ENCODE results near the gene PIGN. TPM values are rescaled to one million over a fixed set of nuclear protein-coding genes. Genes with fewer than 3 reads are reported as not detected.

PIGN gene
- polyA plus RNA-seq, 1 donor from 2014 or later = 8.7 TPM

DNA sequence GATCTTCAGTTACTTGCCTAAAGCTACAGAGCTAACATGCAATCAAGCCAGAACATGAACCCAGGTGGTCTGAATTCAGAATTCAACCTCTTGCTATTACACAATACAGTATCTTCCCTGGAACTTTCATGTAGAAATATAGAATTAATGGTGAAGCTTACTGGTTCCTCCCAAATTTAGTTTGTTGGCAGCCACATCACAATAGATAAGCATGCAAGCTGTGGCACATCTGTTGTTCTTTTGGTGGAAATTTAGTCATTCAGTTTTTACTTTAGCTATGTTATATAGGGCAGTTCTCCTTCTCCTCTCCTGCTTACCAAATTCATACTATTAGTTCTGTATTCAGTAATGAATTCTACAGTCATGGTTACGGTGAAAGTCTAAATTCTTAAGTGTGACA lies 193.0 kb downstream of the PIGN start:
- H3K36me3 ChIP-seq (ENCODE audit: insufficient read depth, low read length) = no peaks in the 10 kb centered on the region
- H3K4me3 ChIP-seq (ENCODE audit: low read length) = no peak overlapping the region
- H2AFZ ChIP-seq (ENCODE audit: low read depth, low read length) = no peak overlapping the region
- H3K27me3 ChIP-seq (ENCODE audit: insufficient read depth, low read depth, low read length) = no peaks in the 10 kb centered on the region
- H3K9me2 ChIP-seq (ENCODE audit: insufficient read depth, low read length) = no peaks in the 10 kb centered on the region
- H4K20me1 ChIP-seq (ENCODE audit: insufficient read depth) = no peaks in the 10 kb centered on the region
- no peaks in the 10 kb centered on the region for H3F3A ChIP-seq (ENCODE audit: insufficient read depth, low read length, poor library complexity, severe bottlenecking)
- H3K79me2 ChIP-seq (replicated peaks; ENCODE audit: insufficient read depth, low read length) = no peaks in the 10 kb centered on the region
- no peak overlapping the region for H3K9ac ChIP-seq (ENCODE audit: low read length)
- no peaks in the 10 kb centered on the region for H3K9me3 ChIP-seq (ENCODE audit: low read length)
- TF ChIP-seq, protein P1, sequence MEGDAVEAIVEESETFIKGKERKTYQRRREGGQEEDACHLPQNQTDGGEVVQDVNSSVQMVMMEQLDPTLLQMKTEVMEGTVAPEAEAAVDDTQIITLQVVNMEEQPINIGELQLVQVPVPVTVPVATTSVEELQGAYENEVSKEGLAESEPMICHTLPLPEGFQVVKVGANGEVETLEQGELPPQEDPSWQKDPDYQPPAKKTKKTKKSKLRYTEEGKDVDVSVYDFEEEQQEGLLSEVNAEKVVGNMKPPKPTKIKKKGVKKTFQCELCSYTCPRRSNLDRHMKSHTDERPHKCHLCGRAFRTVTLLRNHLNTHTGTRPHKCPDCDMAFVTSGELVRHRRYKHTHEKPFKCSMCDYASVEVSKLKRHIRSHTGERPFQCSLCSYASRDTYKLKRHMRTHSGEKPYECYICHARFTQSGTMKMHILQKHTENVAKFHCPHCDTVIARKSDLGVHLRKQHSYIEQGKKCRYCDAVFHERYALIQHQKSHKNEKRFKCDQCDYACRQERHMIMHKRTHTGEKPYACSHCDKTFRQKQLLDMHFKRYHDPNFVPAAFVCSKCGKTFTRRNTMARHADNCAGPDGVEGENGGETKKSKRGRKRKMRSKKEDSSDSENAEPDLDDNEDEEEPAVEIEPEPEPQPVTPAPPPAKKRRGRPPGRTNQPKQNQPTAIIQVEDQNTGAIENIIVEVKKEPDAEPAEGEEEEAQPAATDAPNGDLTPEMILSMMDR (IDR thresholded peaks at IDR 0.05; ENCODE audit: poor library complexity, severe bottlenecking) = no peak
- TF ChIP-seq, protein P2, sequence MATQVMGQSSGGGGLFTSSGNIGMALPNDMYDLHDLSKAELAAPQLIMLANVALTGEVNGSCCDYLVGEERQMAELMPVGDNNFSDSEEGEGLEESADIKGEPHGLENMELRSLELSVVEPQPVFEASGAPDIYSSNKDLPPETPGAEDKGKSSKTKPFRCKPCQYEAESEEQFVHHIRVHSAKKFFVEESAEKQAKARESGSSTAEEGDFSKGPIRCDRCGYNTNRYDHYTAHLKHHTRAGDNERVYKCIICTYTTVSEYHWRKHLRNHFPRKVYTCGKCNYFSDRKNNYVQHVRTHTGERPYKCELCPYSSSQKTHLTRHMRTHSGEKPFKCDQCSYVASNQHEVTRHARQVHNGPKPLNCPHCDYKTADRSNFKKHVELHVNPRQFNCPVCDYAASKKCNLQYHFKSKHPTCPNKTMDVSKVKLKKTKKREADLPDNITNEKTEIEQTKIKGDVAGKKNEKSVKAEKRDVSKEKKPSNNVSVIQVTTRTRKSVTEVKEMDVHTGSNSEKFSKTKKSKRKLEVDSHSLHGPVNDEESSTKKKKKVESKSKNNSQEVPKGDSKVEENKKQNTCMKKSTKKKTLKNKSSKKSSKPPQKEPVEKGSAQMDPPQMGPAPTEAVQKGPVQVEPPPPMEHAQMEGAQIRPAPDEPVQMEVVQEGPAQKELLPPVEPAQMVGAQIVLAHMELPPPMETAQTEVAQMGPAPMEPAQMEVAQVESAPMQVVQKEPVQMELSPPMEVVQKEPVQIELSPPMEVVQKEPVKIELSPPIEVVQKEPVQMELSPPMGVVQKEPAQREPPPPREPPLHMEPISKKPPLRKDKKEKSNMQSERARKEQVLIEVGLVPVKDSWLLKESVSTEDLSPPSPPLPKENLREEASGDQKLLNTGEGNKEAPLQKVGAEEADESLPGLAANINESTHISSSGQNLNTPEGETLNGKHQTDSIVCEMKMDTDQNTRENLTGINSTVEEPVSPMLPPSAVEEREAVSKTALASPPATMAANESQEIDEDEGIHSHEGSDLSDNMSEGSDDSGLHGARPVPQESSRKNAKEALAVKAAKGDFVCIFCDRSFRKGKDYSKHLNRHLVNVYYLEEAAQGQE (IDR thresholded peaks at IDR 0.05; ENCODE audit: borderline replicate concordance) = no peak
- TF ChIP-seq MXI1 (conservative IDR thresholded peaks at IDR 0.05; ENCODE audit: poor library complexity, severe bottlenecking) = no peak
- no peak for TF ChIP-seq TAF1 (IDR thresholded peaks at IDR 0.05; ENCODE audit: low read depth)
- no peak for TF ChIP-seq RAD21 (conservative IDR thresholded peaks at IDR 0.05)
- TF ChIP-seq EP300 (conservative IDR thresholded peaks at IDR 0.05; ENCODE audit: poor library complexity, severe bottlenecking) = no peak
- TF ChIP-seq POLR2AphosphoS5 (IDR thresholded peaks at IDR 0.05) = no peak
- TF ChIP-seq SMC3 (conservative IDR thresholded peaks at IDR 0.05; ENCODE audit: poor library complexity) = no peak
- no peak for TF ChIP-seq EZH2 (IDR thresholded peaks at IDR 0.05; ENCODE audit: borderline replicate concordance, insufficient read depth, low read length, poor library complexity, severe bottlenecking)
- H3K4me2 ChIP-seq (ENCODE audit: low read length) = no peak overlapping the region
- no peak overlapping the region for H3K27ac ChIP-seq (ENCODE audit: low read length)

DNA sequence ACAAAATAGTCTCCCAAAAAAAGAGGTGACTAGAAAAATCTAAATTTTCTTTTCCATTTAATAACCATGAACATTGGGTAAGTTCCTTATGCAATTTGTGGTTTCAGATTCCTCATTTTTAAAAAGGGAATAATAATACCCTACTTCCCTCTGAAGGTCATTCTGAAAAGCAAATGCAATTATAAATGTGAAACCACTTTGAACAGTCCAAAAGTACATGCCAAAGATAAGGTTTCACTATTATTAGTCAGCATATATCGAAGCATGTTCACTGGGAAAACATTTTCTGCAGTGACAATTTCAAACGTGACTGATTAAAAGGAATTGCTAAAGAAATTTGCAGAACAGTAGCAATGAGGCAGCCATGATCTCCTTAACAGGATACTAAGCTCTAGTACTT lies 193.9 kb downstream of the PIGN start:
- H3F3A ChIP-seq (ENCODE audit: insufficient read depth, low read length, poor library complexity, severe bottlenecking) = no peaks in the 10 kb centered on the region
- no peaks in the 10 kb centered on the region for H3K9me3 ChIP-seq (ENCODE audit: low read length)
- no peaks in the 10 kb centered on the region for H3K9me2 ChIP-seq (ENCODE audit: insufficient read depth, low read length)
- no peak overlapping the region for H3K9ac ChIP-seq (ENCODE audit: low read length)
- no peaks in the 10 kb centered on the region for H3K27me3 ChIP-seq (ENCODE audit: insufficient read depth, low read depth, low read length)
- no peaks in the 10 kb centered on the region for H3K79me2 ChIP-seq (replicated peaks; ENCODE audit: insufficient read depth, low read length)
- no peak overlapping the region for H3K4me3 ChIP-seq (ENCODE audit: low read length)
- H3K27ac ChIP-seq (ENCODE audit: low read length) = no peak overlapping the region
- H3K4me2 ChIP-seq (ENCODE audit: low read length) = no peak overlapping the region
- no peaks in the 10 kb centered on the region for H4K20me1 ChIP-seq (ENCODE audit: insufficient read depth)
- no peak overlapping the region for H2AFZ ChIP-seq (ENCODE audit: low read depth, low read length)
- TF ChIP-seq, protein P2 (IDR thresholded peaks at IDR 0.05; ENCODE audit: borderline replicate concordance) = no peak
- TF ChIP-seq POLR2AphosphoS5 (IDR thresholded peaks at IDR 0.05) = no peak
- TF ChIP-seq SMC3 (conservative IDR thresholded peaks at IDR 0.05; ENCODE audit: poor library complexity) = no peak
- no peak for TF ChIP-seq TAF1 (IDR thresholded peaks at IDR 0.05; ENCODE audit: low read depth)
- no peak for TF ChIP-seq RAD21 (conservative IDR thresholded peaks at IDR 0.05)
- TF ChIP-seq, protein P1 (IDR thresholded peaks at IDR 0.05; ENCODE audit: poor library complexity, severe bottlenecking) = no peak
- no peak for TF ChIP-seq EP300 (conservative IDR thresholded peaks at IDR 0.05; ENCODE audit: poor library complexity, severe bottlenecking)
- no peak for TF ChIP-seq EZH2 (IDR thresholded peaks at IDR 0.05; ENCODE audit: borderline replicate concordance, insufficient read depth, low read length, poor library complexity, severe bottlenecking)
- TF ChIP-seq MXI1 (conservative IDR thresholded peaks at IDR 0.05; ENCODE audit: poor library complexity, severe bottlenecking) = no peak
- H3K36me3 ChIP-seq (ENCODE audit: insufficient read depth, low read length) = no peaks in the 10 kb centered on the region

Data from neural cell (in vitro differentiated cells).